ENCODE results near the gene RBM6.

- TF ChIP-seq CTCF (IDR thresholded peaks at IDR 0.05 in 2 of 3, conservative IDR thresholded peaks at IDR 0.05 in 1 of 3; ENCODE audit: borderline replicate concordance in 1 of 3, insufficient read depth in 1 of 3, low read depth in 2 of 3, low read length in 2 of 3), result no peak
- no peak for TF ChIP-seq ZFX (IDR thresholded peaks at IDR 0.05)
- TF ChIP-seq EZH2phosphoT487 (IDR thresholded peaks at IDR 0.05; ENCODE audit: borderline replicate concordance), result no peak
- no peak for TF ChIP-seq POLR2AphosphoS5 (IDR thresholded peaks at IDR 0.05; ENCODE audit: low read depth, low read length)
- TF ChIP-seq POLR2A (IDR thresholded peaks at IDR 0.05; ENCODE audit: borderline replicate concordance, extremely low read depth, insufficient read depth, insufficient read length), result no peak
- no peak for TF ChIP-seq EZH2 (IDR thresholded peaks at IDR 0.05)
- TF ChIP-seq REST (IDR thresholded peaks at IDR 0.05; ENCODE audit: low read depth), result no peak
- no peak for TF ChIP-seq SIN3A (IDR thresholded peaks at IDR 0.05; ENCODE audit: low read depth)
- TF ChIP-seq SRF (IDR thresholded peaks at IDR 0.05; ENCODE audit: low read depth), result no peak
- TF ChIP-seq CEBPB (IDR thresholded peaks at IDR 0.05; ENCODE audit: low read depth), result no peak
- no peak for TF ChIP-seq YY1 (IDR thresholded peaks at IDR 0.05; ENCODE audit: extremely low read depth, insufficient replicate concordance, low read depth, low read length)
- no peak for TF ChIP-seq ATF3 (IDR thresholded peaks at IDR 0.05)
- no peak for TF ChIP-seq JUND (IDR thresholded peaks at IDR 0.05)
Measured at GRCh38 chr3:50078091-50078490, 138.1 kb downstream of the RBM6 start.
